ENCODE measurements around the gene CTBP2.
A peak's percentile ranks its signal among the peaks of the same experiment; 100 is the strongest.
"Not testable (repeated sequence)": the region's sequence is repeated elsewhere in the genome, so short reads cannot be mapped to it uniquely, and the experiment has no call there.

Gene CTBP2

DNA sequence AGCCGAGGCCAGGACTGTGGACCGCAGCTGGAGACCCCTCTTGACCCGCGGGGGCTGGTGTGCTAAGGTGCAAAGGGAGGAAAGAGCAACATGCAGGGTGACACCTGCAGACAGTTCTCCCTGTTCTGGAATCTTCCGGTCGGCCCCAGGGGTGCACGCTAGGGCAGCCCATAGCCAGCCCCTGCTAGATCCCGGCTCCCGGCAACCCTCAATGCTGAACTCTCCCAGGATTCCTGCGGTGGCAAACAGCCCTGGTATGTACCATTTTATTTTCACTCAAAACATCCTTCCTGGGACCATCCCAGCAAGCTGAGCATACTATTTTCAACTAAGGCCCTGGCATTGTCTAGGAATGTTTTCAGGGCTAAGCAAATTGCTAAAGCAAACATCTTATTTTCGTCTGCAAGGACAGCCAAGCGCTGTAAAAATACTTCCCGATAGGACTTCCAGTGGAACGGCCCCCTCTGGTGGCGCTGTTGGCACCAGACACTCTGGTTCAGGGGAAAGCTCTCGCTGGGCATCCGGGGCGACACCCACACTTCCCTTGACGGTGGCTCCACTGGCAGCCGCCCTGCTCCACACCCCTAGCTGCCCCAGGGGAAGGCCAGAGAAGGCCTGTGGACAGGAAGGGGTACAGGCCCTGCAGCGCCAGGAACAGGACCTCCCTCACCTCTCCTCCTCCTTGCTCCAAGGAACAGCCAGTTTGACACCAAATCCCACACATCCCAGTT lies 99.4 kb downstream of the CTBP2 start:
- H3K4me3 ChIP-seq (ENCODE audit: low read depth, low read length): no peak overlapping the region

DNA sequence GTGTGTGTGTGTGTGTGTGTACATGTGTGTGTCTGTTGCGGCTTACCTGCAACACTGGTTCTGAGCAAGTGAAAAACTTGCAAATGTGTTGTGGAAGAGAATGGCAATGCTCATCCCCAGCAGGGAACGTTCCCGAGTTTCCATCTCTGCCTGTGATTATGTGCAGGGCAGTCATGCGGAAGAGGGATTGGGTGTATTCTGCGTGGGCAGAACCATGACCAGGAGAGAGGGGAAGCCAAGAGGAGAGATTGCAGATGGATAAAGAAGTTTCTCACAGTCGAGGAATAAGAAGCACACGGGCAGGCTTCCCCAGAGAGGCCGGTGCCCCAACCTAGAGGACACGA lies 99.9 kb downstream of the CTBP2 start:
- no peak overlapping the region for H3K4me3 ChIP-seq (ENCODE audit: low read depth, low read length)
- in situ Hi-C loops (cut with HindIII; ENCODE audit: low sequenced_read_pairs): no loop called here
- peak; percentile 77 for DNase-seq (ENCODE audit: low read depth, low spot score)
- TF ChIP-seq, protein P1, sequence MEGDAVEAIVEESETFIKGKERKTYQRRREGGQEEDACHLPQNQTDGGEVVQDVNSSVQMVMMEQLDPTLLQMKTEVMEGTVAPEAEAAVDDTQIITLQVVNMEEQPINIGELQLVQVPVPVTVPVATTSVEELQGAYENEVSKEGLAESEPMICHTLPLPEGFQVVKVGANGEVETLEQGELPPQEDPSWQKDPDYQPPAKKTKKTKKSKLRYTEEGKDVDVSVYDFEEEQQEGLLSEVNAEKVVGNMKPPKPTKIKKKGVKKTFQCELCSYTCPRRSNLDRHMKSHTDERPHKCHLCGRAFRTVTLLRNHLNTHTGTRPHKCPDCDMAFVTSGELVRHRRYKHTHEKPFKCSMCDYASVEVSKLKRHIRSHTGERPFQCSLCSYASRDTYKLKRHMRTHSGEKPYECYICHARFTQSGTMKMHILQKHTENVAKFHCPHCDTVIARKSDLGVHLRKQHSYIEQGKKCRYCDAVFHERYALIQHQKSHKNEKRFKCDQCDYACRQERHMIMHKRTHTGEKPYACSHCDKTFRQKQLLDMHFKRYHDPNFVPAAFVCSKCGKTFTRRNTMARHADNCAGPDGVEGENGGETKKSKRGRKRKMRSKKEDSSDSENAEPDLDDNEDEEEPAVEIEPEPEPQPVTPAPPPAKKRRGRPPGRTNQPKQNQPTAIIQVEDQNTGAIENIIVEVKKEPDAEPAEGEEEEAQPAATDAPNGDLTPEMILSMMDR (IDR thresholded peaks at IDR 0.05; ENCODE audit: low read depth, low read length): no peak

More for the DNA sequence above, 99.4 kb downstream of the CTBP2 start:
- in situ Hi-C loops (cut with HindIII; ENCODE audit: low sequenced_read_pairs): no loop called here
- TF ChIP-seq, protein P1 (IDR thresholded peaks at IDR 0.05; ENCODE audit: low read depth, low read length): peak; percentile 85
- peak; percentile 93 for DNase-seq (ENCODE audit: low read depth, low spot score)

DNA sequence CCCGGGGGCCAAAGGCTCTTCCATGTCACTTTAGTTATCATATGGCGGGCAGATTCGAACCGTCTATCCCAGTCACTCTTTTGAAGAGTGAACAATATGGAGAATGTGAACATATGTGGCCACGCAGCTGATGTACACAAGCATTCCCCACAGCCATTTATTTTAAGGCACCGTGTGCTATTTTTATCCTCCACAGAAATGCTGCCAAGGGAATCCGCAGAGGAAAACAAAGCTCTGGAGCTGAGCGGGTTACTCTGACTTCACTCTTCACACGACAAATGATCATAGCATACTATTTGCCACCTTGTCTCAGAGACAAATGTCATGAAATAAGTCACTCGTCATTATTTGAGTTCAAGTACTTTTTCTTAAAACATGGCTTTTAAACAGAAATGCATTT lies 100.3 kb downstream of the CTBP2 start:
- in situ Hi-C loops (cut with HindIII; ENCODE audit: low sequenced_read_pairs): no loop called here

DNA sequence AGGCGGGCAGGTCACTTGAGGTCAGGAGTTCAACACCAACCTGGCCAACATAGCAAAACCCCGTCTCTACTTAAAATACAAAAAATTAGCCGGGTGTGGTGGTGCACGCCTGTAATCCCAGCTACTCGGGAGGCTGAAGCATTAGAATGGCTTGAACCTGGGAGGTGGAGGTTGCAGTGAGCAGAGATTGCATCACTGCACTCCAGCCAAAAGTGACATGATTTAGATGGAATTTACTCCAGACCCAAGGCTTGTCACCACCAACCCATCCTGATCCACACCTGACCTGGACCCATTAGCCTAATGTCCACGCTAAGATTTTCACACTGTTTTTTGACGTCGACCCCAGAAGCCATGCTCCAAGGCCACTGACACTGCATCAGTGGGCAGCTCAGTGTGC lies 101.0 kb downstream of the CTBP2 start:
- DNase-seq (ENCODE audit: low read depth, low spot score); H3K4me3 ChIP-seq (ENCODE audit: low read depth, low read length); in situ Hi-C loops (cut with HindIII; ENCODE audit: low sequenced_read_pairs): not testable (repeated sequence)

More for the DNA sequence above, 100.3 kb downstream of the CTBP2 start:
- peak; percentile 73 for DNase-seq (ENCODE audit: low read depth, low spot score)
- TF ChIP-seq, protein P1 (IDR thresholded peaks at IDR 0.05; ENCODE audit: low read depth, low read length): no peak
- no peak overlapping the region for H3K4me3 ChIP-seq (ENCODE audit: low read depth, low read length)

DNA sequence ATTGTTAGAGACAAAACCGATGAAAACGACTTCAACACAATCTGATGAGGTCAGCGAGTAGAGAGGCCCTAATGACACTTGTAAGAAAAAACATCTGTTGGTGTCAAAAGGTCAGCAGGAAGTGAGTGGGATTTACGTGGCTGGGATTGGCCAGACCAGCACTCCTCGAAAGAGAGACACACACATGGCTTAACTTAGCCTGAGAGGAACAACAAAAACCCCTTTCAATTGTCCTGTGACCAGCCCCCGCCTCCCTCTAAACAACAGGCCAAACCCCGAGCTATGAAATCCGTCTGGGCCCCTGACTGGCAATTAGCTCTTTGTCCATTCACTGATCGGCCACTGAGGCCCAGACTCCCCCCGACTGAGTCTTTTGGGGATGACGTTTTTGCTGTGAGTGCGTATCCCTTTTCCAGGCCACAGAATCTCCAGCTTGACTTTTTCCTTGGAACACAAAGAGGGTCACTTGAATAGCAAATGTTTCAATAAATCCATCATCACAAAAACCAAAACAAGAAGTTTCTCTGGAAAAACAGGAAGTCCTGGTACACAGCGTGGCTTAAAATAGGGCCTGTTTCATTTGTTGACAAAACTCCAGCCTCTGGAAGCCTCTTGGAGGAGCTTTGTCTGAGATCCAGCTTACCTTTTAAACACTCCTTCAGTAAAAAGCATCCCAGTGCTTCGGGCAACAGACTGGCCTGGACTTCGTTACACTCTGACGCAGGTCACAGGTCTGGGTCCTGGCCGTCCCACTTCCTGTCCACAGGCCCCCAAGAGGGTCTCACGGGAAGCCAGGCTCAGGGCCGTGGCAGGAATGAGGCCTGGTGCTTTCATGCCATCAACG lies 103.0 kb downstream of the CTBP2 start:
- H3K4me3 ChIP-seq (ENCODE audit: low read depth, low read length): no peak overlapping the region
- in situ Hi-C loops (cut with HindIII; ENCODE audit: low sequenced_read_pairs): no loop called here
- TF ChIP-seq, protein P1 (IDR thresholded peaks at IDR 0.05; ENCODE audit: low read depth, low read length): no peak
- DNase-seq (ENCODE audit: low read depth, low spot score): peak; percentile 87

DNA sequence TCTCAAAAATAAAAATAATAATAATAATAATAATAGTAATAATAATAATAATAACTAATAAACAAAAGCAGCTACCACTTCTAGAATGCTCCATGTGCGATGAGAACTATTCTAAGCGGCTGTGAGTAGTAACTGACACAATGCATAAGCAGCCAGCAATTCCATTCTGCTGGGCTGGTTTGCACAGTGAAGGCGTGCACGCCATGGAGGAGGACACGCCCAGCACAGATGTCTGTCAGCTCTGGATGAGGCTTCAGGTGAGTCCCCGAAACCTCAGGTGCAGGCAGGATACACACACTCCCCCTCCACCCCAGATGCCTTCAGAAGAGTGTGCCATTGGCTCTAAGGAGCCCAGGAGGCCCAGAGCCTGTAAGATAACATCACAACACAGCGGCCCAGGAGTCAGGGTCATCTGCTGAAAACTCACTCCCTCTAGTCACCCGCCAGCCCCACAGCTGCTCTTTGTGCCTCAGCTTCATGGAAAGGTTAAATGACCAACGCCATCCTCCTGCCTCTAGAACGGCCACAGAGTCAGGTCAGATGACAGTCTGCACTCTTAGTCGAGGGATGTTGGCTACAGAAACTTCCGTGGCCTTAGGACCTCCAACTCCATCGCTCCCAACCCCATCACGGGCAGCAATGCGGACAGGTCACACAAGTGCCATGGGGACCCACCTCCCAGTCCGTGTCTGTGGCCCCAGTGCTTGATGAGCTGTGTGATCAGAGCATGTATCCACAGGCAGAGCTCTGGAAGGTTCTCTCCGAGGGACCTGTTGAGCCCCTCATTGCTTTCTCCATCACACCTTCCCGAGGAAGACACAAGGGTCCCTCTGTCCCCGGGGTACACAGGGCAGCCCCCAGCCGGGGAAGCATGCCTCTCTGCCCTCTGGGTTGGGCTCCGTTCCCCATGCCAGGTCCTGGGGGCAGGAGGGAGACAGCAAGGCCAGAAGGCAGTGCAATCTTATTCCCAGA lies 103.9 kb downstream of the CTBP2 start:
- TF ChIP-seq, protein P1 (IDR thresholded peaks at IDR 0.05; ENCODE audit: low read depth, low read length): no peak
- no peak for DNase-seq (ENCODE audit: low read depth, low spot score)
- in situ Hi-C loops (cut with HindIII; ENCODE audit: low sequenced_read_pairs): no loop called here
- H3K4me3 ChIP-seq (ENCODE audit: low read depth, low read length): no peak overlapping the region
